Subcutaneous abdominal adipose tissue (tissue), 5 donors: ENCODE measurements around the gene ERF.
A peak's percentile ranks its signal among the peaks of the same experiment; 100 is the strongest.

ENCODE experiments used
- H3K27ac ChIP-seq: one replicate; pipeline ENCODE4 v1.7.0; 2013; ENCODE audit warnings: low read depth, mild to moderate bottlenecking, inconsistent platforms, low read length, moderate library complexity
- H3K27me3 ChIP-seq, 5 donors: one replicate each; pipeline ENCODE4 v1.7.0; 2013; ENCODE audit warnings: low read length in 5 of 5, inconsistent platforms in 1 of 5; ENCODE audit not compliant: control insufficient read depth in 5 of 5, insufficient read depth in 4 of 5
- H3K36me3 ChIP-seq, 5 donors: one replicate each; pipeline ENCODE4 v1.7.0; 2013; ENCODE audit warnings: low read length in 5 of 5; ENCODE audit not compliant: control insufficient read depth in 5 of 5, insufficient read depth in 5 of 5
- H3K4me1 ChIP-seq, 5 donors: one replicate each; pipeline ENCODE4 v1.7.0; 2013; ENCODE audit warnings: low read length in 5 of 5, mild to moderate bottlenecking in 3 of 5, moderate library complexity in 1 of 5; ENCODE audit not compliant: control insufficient read depth in 5 of 5, insufficient read depth in 5 of 5
- H3K4me3 ChIP-seq, 5 donors: one replicate each; pipeline ENCODE4 v1.7.0; 2013; ENCODE audit warnings: low read length in 5 of 5, low read depth in 1 of 5
- H3K9ac ChIP-seq, 5 donors: one replicate each; pipeline ENCODE4 v1.7.0; 2013; ENCODE audit warnings: low read length in 5 of 5, mild to moderate bottlenecking in 4 of 5, moderate library complexity in 3 of 5
- H3K9me3 ChIP-seq, 5 donors: one replicate each; pipeline ENCODE4 v1.7.0; 2013; ENCODE audit warnings: low read length in 5 of 5; ENCODE audit not compliant: control insufficient read depth in 5 of 5
- donor health status: healthy.
- donor health status: healthy.
- donor health status: healthy.
- donor health status: healthy.
- donor health status: healthy.

Gene ERF

DNA sequence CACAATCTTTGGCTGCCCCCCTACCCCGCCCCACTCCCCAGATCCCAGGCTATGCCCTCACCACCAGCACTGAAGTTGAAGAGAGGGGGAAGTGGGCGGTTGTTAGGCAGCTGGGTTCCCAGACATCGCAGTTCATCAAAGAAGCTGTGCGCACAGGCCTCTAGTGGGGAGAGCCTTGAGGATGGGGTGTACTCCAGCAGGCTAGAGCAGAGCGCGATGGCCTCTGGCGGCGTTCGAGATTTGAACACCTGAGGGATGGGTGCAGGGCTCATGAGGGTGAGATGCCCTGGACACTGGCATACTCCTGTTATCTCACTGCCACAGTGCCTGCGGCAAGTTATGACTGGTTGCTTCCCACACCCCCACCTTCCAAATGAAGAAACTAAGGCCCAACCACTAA is 22.5 kb downstream of the ERF start:
- Histone ChIP-seq H3K4me3 (no peak overlapping the region), H3K4me1 (peaks cover 2 to 11% (median 4%) of the 10 kb centered on the region in 5 donors), H3K9me3 (no peaks in the 10 kb centered on the region), H3K27me3 (no peaks in the 10 kb centered on the region), H3K27ac (no peak overlapping the region), H3K36me3 (peaks cover 0 to 91% (median 83%) of the 10 kb centered on the region in 5 donors), H3K9ac (no peak overlapping the region)

DNA sequence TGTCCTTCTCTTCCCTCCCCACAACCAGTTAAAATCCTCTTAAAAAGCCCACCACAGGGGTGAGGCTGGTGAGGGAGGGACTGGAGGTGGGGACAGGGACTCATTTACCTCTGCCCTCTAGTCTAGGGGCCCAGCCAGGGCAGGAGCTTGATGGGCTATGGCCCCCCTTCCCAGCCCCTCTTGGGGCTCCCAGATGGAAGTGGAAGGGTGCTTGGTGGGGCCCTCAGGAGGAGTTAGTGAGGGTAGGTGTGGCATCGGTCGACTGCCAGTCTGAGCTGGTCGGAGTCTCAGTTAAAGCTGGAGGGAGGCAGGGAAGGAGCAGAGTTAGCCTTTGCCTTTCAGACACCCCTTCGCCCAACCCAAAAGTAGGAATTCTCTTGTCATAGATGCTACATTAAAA is 24.4 kb downstream of the ERF start:
- Histone ChIP-seq H3K9me3 (no peaks in the 10 kb centered on the region), H3K27me3 (no peaks in the 10 kb centered on the region), H3K27ac (no peak overlapping the region), H3K4me3 (no peak overlapping the region), H3K4me1 (peaks cover 2 to 11% (median 4%) of the 10 kb centered on the region in 5 donors), H3K36me3 (peaks cover 0 to 94% (median 86%) of the 10 kb centered on the region in 5 donors), H3K9ac (peak overlapping the region in 1 of 5 donors; percentile 37)

DNA sequence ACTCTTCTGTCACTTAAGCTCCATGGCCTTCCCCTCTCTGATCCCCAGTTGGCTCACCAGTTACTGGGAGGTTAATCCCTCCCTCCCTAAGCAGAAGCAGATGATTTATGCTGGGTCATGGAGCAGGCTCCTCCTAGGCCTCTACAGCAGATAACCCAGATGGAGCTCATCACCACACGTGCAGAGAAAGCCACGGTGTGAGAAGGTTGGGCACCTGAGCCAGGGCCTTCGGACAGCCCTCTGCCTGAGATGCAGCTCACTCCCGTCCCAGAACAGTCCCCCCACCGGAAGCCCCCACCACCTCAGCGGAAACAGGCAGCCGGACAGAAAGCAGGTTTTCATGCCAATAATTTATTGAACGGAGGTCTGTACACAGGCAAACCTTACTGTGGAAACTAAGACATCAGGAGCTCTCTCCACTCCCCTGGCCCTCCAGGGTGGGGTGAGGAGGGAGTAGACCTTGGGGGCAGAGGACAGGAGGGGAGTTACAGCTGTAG is 25.0 kb downstream of the ERF start:
- Histone ChIP-seq H3K4me3 (no peak overlapping the region), H3K36me3 (peaks cover 0 to 94% (median 87%) of the 10 kb centered on the region in 5 donors), H3K4me1 (peaks cover 2 to 11% (median 4%) of the 10 kb centered on the region in 5 donors), H3K9ac (peak overlapping the region in 1 of 5 donors; percentile 17), H3K27me3 (no peaks in the 10 kb centered on the region), H3K27ac (no peak overlapping the region), H3K9me3 (no peaks in the 10 kb centered on the region)

DNA sequence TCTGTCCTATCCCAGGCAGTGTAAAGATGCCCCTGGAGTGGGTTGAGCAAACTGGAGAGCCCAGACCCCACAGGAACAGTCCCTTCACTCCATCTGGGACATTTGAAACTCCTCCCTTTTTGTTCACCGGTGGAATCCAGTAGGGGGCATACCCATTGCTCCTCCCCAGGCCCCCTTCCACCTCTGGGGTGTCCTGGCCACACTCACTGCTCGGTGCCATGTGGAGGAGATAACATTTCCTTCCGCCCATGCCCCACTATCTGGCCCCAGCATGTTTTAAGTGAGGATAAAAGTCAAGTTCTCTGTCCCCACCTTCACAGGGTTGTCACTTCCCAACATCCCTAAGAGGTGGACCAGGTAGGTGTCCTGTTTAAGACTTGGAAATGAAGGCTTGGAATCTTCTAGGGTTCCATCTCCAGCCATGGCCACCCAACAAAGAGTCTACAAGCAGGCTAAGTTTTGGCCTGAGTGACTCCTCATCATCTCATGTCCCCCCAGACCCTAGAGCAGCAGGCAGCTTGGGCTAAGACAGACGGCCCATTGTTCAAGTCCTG is 25.6 kb downstream of the ERF start:
- peaks cover 2 to 11% (median 4%) of the 10 kb centered on the region in 5 donors for H3K4me1 ChIP-seq
- H3K36me3 ChIP-seq: peaks cover 0 to 94% (median 89%) of the 10 kb centered on the region in 5 donors
- no peaks in the 10 kb centered on the region for H3K27me3 ChIP-seq
- no peak overlapping the region for H3K27ac ChIP-seq
- peak overlapping the region in 1 of 5 donors; percentile 17 for H3K9ac ChIP-seq
- no peak overlapping the region for H3K4me3 ChIP-seq
- H3K9me3 ChIP-seq: no peaks in the 10 kb centered on the region

DNA sequence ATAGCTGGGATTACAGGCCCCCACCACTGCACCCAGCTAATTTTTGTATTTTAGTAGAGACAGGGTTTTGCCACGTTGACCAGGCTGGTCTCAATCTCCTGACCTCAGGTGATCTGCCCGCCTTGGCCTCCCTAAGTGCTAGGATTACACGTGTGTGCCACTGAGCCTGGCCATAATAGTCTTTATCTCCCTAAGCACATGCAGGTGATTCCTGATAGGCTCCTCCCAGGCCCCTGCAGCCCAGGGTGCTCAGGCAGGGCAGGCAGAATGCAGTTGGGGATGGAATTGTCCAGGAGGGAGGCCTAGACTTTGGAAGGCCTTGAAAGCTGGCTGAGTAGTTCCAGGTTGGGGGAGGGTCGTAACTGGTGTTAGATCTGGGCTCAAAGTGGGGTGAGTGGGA is 26.3 kb downstream of the ERF start:
- peaks cover 0 to 92% (median 85%) of the 10 kb centered on the region in 5 donors for H3K36me3 ChIP-seq
- H3K4me3 ChIP-seq: no peak overlapping the region
- H3K27me3 ChIP-seq: no peaks in the 10 kb centered on the region
- H3K4me1 ChIP-seq: peaks cover 2 to 11% (median 4%) of the 10 kb centered on the region in 5 donors
- H3K9ac ChIP-seq: no peak overlapping the region
- H3K27ac ChIP-seq: no peak overlapping the region
- no peaks in the 10 kb centered on the region for H3K9me3 ChIP-seq

DNA sequence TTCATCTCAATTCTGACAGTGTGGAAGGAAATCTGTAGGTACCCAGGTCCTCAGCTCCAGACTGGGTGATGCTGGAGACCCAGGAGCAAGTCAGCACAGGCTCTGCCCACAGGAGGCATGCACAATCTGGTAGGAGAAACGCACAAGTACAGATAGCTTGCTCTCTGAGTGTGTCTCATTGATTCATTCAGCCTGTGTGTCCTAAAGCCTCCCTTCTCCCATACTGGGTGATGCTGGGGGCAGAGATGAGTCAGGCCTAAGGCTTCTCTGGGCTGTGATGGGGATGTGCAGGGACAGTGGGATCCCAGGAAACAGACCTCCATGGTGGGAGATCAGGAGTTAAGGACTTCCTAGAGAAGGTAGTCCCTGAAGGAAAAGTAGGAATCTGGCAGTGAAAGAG is 28.0 kb downstream of the ERF start:
- peaks cover 0 to 75% (median 68%) of the 10 kb centered on the region in 5 donors for H3K36me3 ChIP-seq
- H3K27ac ChIP-seq: no peak overlapping the region
- no peak overlapping the region for H3K4me3 ChIP-seq
- H3K27me3 ChIP-seq: no peaks in the 10 kb centered on the region
- H3K9ac ChIP-seq: no peak overlapping the region
- H3K9me3 ChIP-seq: no peaks in the 10 kb centered on the region
- peaks cover 2 to 11% (median 4%) of the 10 kb centered on the region in 5 donors for H3K4me1 ChIP-seq

DNA sequence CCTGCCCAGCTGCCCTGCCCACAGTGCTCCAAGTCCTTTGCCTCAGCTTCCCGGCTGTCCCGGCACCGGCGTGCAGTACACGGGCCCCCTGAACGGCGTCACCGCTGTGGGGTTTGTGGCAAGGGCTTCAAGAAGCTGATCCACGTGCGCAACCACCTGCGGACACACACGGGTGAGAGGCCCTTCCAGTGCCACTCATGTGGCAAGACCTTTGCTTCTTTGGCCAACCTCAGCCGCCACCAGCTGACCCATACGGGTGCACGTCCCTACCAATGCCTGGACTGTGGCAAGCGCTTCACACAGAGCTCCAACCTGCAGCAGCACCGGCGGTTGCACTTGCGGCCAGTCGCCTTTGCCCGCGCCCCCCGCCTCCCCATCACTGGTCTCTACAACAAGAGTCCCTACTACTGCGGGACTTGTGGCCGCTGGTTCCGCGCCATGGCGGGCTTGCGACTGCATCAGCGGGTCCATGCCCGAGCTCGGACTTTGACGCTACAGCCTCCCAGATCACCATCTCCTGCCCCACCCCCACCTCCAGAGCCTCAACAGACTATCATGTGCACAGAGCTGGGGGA is 29.1 kb downstream of the ERF start:
- H3K4me1 ChIP-seq: peaks cover 3 to 17% (median 11%) of the 10 kb centered on the region in 5 donors
- peaks cover 0 to 64% (median 58%) of the 10 kb centered on the region in 5 donors for H3K36me3 ChIP-seq
- H3K4me3 ChIP-seq: no peak overlapping the region
- no peaks in the 10 kb centered on the region for H3K27me3 ChIP-seq
- H3K9me3 ChIP-seq: no peaks in the 10 kb centered on the region
- no peak overlapping the region for H3K9ac ChIP-seq
- no peak overlapping the region for H3K27ac ChIP-seq

DNA sequence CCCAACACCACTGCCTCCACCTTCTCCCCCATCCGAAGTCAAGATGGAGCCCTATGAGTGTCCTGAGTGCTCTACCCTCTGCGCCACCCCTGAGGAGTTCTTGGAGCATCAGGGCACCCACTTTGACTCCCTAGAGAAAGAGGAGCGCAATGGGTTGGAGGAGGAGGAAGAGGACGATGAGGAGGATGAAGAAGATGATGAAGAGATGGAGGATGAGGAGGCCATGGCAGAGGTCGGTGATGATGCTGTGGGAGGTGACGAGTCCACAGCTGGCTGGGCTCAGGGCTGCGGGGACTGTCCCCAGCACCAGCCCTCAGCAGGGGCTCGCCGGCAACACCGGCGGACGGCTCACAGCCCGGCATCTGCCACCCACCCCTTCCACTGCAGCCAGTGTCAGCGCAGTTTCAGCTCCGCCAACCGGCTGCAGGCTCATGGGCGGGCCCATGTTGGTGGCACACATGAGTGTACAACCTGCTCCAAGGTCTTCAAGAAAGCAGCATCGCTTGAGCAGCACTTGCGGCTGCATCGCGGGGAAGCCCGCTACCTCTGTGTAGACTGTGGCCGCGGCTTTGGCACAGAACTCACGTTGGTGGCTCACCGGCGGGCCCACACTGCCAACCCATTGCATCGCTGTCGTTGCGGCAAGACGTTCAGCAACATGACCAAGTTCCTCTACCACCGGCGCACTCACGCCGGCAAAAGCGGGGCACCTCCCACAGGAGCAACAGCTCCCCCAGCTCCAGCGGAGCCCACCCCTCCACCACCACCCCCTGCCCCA is 29.8 kb downstream of the ERF start:
- Histone ChIP-seq H3K36me3 (peaks cover 0 to 60% (median 54%) of the 10 kb centered on the region in 5 donors), H3K9ac (no peak overlapping the region), H3K4me1 (peaks cover 6 to 17% (median 16%) of the 10 kb centered on the region in 5 donors), H3K9me3 (no peaks in the 10 kb centered on the region), H3K27me3 (no peaks in the 10 kb centered on the region), H3K4me3 (no peak overlapping the region), H3K27ac (no peak overlapping the region)

DNA sequence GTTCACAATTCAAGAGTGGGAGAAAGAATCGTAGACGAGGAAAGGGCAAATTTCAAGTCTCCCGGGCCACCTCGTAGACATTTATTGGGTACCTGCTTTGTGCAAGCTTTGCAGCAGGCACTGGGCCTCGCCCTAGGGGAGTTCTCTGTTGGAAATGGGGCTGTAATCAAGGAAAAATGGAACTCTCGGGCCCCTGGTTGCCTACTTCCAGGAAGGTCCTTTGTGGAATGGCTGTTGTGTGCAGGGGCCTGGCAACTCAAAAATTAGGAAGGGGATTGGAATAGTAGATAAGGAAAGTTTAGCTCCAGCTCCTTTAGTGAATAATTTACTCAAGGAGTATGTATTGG is 34.2 kb downstream of the ERF start:
- Histone ChIP-seq H3K9me3 (no peaks in the 10 kb centered on the region), H3K9ac (peak overlapping the region; percentile 89 to 94 (median 93)), H3K27me3 (no peaks in the 10 kb centered on the region), H3K27ac (peak overlapping the region; percentile 79), H3K36me3 (peaks cover 0 to 18% (median 17%) of the 10 kb centered on the region in 5 donors), H3K4me3 (peak overlapping the region; percentile 83 to 98 (median 87)), H3K4me1 (peaks cover 9 to 49% (median 46%) of the 10 kb centered on the region in 5 donors)
